ENCODE results near the gene KCNQ1.

Gene KCNQ1

DNA sequence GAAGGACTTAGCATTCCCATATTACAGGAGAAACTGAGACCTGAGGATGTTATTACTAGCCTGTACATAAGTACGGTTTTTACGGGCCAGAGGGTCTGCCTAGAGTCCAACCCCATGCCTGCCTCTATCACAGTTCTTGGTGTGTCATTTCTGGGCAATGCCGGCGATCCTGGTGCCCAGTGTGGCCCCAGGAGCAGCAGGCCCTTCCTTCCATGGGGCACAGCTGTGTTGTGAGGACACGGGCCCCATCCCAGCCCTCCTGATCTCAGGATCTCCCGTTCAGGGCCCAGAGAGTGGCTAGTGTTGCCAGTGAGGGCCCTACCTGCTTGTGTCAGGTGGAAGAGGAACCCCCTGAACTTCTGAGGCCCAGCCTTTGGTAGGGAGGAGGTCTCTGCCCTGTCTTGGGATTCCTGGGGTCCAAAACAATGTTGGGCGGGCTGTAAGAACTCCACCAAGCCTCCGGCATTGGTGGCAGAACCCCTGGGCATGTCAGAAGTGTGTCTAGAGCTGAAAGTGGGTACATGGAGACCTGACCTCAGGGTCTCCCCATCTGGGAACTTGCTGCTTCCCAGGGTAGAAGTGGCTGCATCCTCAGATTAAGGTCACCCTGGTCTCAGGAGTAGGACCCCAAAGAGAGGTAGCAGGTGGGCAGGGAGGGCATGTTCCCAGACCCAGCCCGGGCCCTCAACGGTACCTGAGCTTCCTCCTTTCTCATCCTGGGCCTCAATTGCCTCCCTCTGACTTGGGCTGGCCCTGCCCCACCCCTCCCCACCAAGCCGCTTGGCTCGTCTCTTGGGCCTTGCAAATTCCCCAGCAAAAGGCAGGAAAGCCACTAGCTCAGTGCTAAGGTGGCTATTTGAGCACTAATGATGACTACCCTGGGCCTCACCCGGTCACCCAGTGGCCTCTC lies 329.6 kb downstream of the KCNQ1 start:
- FAIRE-seq (no peak), DNase-seq (ENCODE audit: low spot score) (no peak)

DNA sequence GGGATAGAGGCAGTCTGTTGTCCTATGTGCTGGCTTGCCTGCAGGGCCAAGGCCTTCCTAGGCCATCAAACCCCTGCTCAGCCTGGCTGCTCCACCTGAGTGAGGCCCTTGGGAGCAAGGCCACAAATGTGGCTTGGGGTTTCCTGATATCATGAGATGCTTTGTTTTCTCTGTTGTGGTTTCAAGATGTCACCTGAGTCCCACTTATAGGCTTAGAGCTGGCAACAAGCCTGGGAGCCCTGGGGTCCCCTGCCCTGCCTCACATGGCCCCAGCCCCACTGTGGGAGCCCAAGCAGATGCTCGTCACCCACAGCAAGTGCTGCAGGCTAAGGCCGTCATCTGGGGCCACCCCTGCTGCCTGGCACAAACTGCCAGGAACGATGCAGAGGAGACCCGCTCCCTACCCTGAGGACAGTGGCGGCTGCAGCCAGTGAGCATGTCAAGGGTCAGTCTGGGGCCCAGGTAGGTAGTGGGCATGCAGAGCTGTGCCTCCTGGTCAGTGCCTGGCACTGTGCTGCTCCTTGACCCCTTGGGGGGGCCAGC lies 330.3 kb downstream of the KCNQ1 start:
- DNase-seq (ENCODE audit: low spot score) = no peak

DNA sequence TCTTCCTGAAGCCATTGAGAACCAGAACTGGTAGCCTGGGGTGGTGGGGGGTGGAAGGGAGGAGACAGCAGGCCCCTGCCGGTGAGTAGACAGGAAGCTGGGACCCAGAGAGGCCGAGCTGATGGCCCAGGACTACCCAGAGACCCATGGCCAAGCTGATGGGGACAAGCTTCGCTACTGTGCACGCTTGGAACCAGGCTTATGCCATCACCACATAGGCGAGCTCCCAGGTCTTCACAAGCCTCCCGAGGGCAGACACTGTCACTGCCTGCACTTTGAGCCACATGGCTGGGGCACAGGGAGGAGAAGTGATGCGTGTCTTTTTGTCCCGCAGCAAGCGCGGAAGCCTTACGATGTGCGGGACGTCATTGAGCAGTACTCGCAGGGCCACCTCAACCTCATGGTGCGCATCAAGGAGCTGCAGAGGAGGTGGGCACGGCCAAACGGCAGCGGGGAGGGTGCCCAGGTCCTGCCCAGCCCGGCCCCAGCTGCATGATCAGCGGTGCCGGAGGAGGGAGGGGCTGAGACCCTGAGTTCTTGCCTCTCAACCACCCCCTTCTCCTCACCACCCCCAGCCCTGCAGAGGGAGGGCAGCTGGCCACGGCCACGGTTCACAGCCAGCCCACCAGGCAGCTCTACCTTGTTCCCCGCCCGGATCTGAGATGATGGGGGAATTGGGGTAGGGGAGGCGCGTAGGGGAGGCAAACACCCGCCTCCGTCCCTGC lies 331.0 kb downstream of the KCNQ1 start:
- FAIRE-seq (no peak), DNase-seq (ENCODE audit: low spot score) (no peak)

More for the DNA sequence above, 330.3 kb downstream of the KCNQ1 start:
- FAIRE-seq = no peak

GRCh38 chr11:2776351-2777061 lies 331.7 kb downstream of the KCNQ1 start:
- FAIRE-seq = no peak
- no peak for DNase-seq (ENCODE audit: low spot score)

- DNase-seq (ENCODE audit: low spot score) (no peak), FAIRE-seq (no peak)
These were observed 332.6 kb downstream of the KCNQ1 start for GRCh38 chr11:2777386-2777785.

DNA sequence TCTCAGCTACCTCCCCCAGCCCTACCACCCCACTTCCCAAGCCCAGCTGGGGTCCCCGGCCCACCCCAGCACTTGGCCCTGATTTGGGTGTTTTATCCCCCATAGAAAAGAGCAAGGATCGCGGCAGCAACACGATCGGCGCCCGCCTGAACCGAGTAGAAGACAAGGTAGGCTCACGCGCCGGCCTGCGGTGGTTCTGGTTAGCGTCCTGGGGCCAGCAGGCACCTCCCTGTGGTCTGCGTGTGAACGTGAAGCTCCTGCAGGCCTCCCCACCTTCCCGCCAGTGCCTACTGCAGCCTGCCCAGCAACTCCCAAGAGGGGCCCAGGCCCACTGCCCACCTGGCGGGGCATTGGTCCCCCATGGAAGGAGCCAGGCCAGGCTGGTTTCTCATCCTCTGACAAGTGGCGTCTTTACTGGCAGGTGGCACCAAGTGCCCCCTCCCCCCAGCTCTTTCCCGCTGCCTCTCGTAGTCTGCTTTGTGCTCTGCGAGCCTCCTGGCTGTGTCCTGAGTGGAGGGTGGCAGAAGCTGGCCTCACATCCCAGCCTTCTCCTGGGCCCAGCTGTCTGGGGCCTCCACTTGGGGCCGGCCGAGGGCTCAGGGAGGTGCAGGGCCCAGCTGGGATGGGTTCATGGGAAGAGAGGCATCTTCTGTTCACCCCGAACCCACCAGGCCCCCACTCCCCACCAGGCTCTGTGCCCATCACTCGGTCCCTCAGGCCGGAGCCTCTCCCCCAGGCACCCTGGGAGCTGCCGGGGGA lies 333.2 kb downstream of the KCNQ1 start:
- FAIRE-seq (no peak), DNase-seq (ENCODE audit: low spot score) (no peak)

DNA sequence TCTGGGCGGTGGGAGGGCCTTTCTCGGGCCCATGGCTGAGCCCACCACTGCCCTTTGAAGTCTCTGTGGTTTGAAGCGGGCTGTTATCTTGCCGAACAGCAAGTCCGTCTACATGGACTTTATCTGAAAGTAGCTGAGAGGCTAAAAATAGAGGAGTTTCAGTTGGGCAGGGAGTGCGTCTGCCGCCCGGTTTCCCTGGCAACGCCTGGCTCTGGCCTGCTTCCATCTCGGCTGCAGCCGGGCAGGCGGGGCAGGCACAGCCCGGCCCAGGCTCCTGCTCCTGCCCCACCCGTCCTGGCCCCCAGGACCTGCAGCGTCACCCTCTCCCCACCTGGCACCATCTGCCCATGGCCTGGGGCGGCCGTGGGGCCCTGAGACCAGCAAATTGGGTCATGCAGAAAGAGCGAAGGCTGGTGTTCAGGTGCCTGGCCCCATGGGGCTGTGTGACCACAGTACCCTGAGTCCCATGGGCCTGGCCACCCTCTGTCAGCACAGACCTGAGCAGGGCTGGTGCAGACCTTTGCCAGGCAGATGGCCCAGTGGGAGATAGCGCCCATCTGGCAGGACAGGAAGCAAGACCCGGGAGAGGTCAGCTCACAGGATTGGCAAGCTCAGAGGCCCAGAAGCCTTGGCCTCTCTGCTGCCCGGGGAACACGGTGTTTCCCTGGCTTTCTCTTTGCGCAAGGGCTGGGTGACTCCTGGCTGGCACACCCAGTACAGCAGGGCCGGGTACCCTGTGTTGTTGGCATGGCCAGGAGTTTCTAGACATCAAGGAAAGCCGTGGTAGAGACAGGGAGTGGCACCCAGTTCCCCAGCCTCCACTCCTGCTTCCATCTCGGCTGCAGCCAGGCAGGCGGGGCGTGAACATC lies 334.1 kb downstream of the KCNQ1 start:
- DNase-seq (ENCODE audit: low spot score) (no peak), FAIRE-seq (no peak)

- FAIRE-seq (no peak), DNase-seq (ENCODE audit: low spot score) (no peak)
These were observed 334.7 kb downstream of the KCNQ1 start for GRCh38 chr11:2779499-2779980.

- no peak for FAIRE-seq
- no peak for DNase-seq (ENCODE audit: low spot score)
These were observed 335.4 kb downstream of the KCNQ1 start for GRCh38 chr11:2779981-2780849.

- no peak for FAIRE-seq
- DNase-seq (ENCODE audit: low spot score) = no peak
These were observed 336.1 kb downstream of the KCNQ1 start for GRCh38 chr11:2780850-2781407.

- DNase-seq (ENCODE audit: low spot score) = no peak
- no peak for FAIRE-seq
These were observed 336.8 kb downstream of the KCNQ1 start for GRCh38 chr11:2781408-2782274.

DNA sequence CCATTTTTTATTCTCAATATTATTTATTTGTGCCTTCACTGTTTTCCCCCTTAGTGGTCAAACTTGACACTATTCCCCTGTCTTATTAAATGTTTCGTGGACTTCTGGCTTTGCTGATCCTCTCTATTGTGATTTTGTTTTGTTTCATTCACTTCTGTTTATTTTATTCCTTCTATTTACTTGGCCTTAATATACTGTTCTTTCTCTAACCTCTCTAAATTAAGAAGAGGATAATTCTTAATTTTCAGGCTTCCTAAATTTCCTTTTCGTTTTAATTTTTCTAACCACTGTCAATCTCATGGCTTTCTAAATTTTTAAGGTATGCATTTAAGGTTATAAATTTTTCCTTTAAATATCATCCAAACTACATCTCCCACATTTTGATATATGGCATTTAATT lies 338.0 kb downstream of the KCNQ1 start:
- no peak for FAIRE-seq
- no peak for DNase-seq (ENCODE audit: low spot score)

GRCh38 chr11:2783536-2784082 lies 338.8 kb downstream of the KCNQ1 start:
- FAIRE-seq = no peak
- DNase-seq (ENCODE audit: low spot score) = no peak

GRCh38 chr11:2787816-2788167 lies 343.0 kb downstream of the KCNQ1 start:
- no peak for DNase-seq (ENCODE audit: low spot score)
- FAIRE-seq = no peak

DNA sequence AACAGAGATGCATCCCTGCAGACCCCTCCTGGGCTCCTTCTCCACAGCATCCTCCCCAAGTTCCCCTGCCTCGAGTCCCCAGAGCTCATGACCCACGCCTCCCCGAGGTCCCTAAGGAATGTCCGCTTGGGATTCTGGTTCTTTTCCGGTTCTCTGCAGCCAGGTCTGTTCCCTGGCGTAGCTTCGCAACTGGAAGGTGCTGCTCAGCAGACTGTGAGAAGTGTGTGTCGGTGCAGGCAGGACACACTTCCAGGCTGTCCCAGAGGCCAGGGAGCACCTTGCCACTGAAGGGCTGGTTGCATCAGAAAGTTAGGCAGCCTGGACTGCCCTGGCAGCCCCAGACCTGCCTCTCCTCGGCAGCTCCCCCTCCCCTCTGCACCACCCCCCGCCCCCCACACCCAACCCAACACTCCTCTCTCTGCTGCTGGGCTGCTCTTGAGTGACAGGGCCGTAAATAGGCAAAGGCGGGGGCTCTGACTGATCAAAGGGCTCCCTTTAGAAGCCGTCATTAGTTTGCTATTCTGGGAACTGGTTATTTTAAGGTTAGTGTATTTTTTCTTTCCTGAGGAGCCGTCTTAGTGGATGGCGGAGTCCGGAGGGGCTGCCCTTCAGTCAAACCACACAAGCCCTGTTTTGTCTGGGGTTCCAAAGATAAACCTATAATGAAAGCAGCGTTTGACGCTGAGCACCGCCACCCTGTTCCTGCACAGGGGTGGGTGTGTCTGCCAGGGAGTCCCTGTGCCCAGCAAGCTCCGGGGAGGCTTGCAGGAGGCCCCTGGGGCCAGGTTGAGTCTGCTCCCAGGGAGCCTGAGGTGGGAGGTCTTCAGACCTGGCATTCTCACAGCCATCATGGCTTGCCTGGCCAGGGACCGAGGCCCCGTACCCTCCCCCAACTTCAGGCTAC lies 343.6 kb downstream of the KCNQ1 start:
- FAIRE-seq = no peak
- no peak for DNase-seq (ENCODE audit: low spot score)

GRCh38 chr11:2789331-2789730 lies 344.5 kb downstream of the KCNQ1 start:
- FAIRE-seq (no peak), DNase-seq (ENCODE audit: low spot score) (no peak)

Measured in RCC 7860 (cell line).